ENCODE results near the gene SERPINA3.

Gene SERPINA3

GRCh38 chr14:94588311-94588710, 23.9 kb upstream of the SERPINA3 start:
- Histone ChIP-seq H3K79me2 (ENCODE audit: insufficient read depth, low read length) (no peaks in the 10 kb centered on the region), H3K4me3 (ENCODE audit: low read length, poor library complexity, severe bottlenecking) (no peak overlapping the region), H3K9me3 (ENCODE audit: insufficient read depth, low read depth, low read length) (no peaks in the 10 kb centered on the region; the same call in 1 of the 2 replicates), H3K27me3 (ENCODE audit: insufficient read depth, low read length, poor library complexity, severe bottlenecking) (no peaks in the 10 kb centered on the region), H3K9me2 (replicated peaks; ENCODE audit: low read depth, low read length) (no peaks in the 10 kb centered on the region), H3K4me1 (ENCODE audit: insufficient read depth, low read length, poor library complexity, severe bottlenecking) (no peaks in the 10 kb centered on the region), H3K36me3 (ENCODE audit: insufficient read depth, low read length) (no peaks in the 10 kb centered on the region), H3K4me2 (ENCODE audit: low read depth, low read length, poor library complexity, severe bottlenecking) (no peak overlapping the region), H3K9ac (ENCODE audit: low read depth, low read length, poor library complexity, severe bottlenecking) (no peak overlapping the region), H2AFZ (ENCODE audit: low read length) (no peak overlapping the region), H4K20me1 (ENCODE audit: insufficient read depth, low read length, poor library complexity, severe bottlenecking) (no peaks in the 10 kb centered on the region), H3F3A (ENCODE audit: low read depth) (no peaks in the 10 kb centered on the region)
- TF ChIP-seq EZH2phosphoT487 (IDR thresholded peaks at IDR 0.05; ENCODE audit: borderline replicate concordance) (no peak), CTCF (conservative IDR thresholded peaks at IDR 0.05; ENCODE audit: low read length) (no peak)

DNA sequence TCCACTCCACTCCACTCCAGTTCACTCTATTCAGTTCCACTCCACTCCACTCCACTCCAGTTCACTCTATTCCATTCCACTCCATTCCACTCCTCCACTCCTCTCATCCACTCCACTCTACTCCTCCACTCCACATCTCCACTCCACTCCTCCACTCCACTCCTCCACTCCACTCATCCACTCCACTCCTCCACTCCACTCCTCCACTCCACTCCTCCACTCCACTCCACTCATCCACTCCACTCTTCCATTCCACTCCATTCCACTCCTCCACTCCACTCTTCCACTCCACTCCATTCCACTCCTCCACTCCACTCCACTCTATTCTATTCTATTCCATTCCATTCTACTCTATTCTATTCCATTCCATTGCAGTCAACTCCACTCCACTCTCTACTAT, 21.1 kb upstream of the SERPINA3 start:
- Histone ChIP-seq H3K9me2 (replicated peaks; ENCODE audit: low read depth, low read length) (no peaks in the 10 kb centered on the region), H3K4me3 (ENCODE audit: low read length, poor library complexity, severe bottlenecking) (no peak overlapping the region), H3K9ac (ENCODE audit: low read depth, low read length, poor library complexity, severe bottlenecking) (no peak overlapping the region), H3K27me3 (ENCODE audit: insufficient read depth, low read length, poor library complexity, severe bottlenecking) (no peaks in the 10 kb centered on the region), H3K9me3 (ENCODE audit: insufficient read depth, low read depth, low read length) (peaks cover 2% of the 10 kb centered on the region; the same call in 1 of the 2 replicates), H2AFZ (ENCODE audit: low read length) (no peak overlapping the region), H3K79me2 (ENCODE audit: insufficient read depth, low read length) (no peaks in the 10 kb centered on the region), H3F3A (ENCODE audit: low read depth) (no peaks in the 10 kb centered on the region), H4K20me1 (ENCODE audit: insufficient read depth, low read length, poor library complexity, severe bottlenecking) (no peaks in the 10 kb centered on the region), H3K36me3 (ENCODE audit: insufficient read depth, low read length) (no peaks in the 10 kb centered on the region), H3K4me2 (ENCODE audit: low read depth, low read length, poor library complexity, severe bottlenecking) (no peak overlapping the region), H3K4me1 (ENCODE audit: insufficient read depth, low read length, poor library complexity, severe bottlenecking) (no peaks in the 10 kb centered on the region)
- TF ChIP-seq EZH2phosphoT487 (IDR thresholded peaks at IDR 0.05; ENCODE audit: borderline replicate concordance) (no peak), CTCF (conservative IDR thresholded peaks at IDR 0.05; ENCODE audit: low read length) (no peak)

- no peak overlapping the region for H2AFZ ChIP-seq (ENCODE audit: low read length)
- no peaks in the 10 kb centered on the region for H3K79me2 ChIP-seq (ENCODE audit: insufficient read depth, low read length)
- no peak overlapping the region for H3K4me2 ChIP-seq (ENCODE audit: low read depth, low read length, poor library complexity, severe bottlenecking)
These were observed 20.3 kb upstream of the SERPINA3 start for GRCh38 chr14:94591871-94592270.

More at GRCh38 chr14:94591871-94592270, 20.3 kb upstream of the SERPINA3 start:
- Histone ChIP-seq H3K27me3 (ENCODE audit: insufficient read depth, low read length, poor library complexity, severe bottlenecking) (no peaks in the 10 kb centered on the region), H3K36me3 (ENCODE audit: insufficient read depth, low read length) (no peaks in the 10 kb centered on the region), H3K9me2 (replicated peaks; ENCODE audit: low read depth, low read length) (no peaks in the 10 kb centered on the region), H3K9me3 (ENCODE audit: insufficient read depth, low read depth, low read length) (peaks cover 2% of the 10 kb centered on the region; the same call in 1 of the 2 replicates), H4K20me1 (ENCODE audit: insufficient read depth, low read length, poor library complexity, severe bottlenecking) (no peaks in the 10 kb centered on the region), H3K9ac (ENCODE audit: low read depth, low read length, poor library complexity, severe bottlenecking) (no peak overlapping the region), H3K4me1 (ENCODE audit: insufficient read depth, low read length, poor library complexity, severe bottlenecking) (no peaks in the 10 kb centered on the region), H3K4me3 (ENCODE audit: low read length, poor library complexity, severe bottlenecking) (no peak overlapping the region), H3F3A (ENCODE audit: low read depth) (no peaks in the 10 kb centered on the region)
- TF ChIP-seq CTCF (conservative IDR thresholded peaks at IDR 0.05; ENCODE audit: low read length) (no peak), EZH2phosphoT487 (IDR thresholded peaks at IDR 0.05; ENCODE audit: borderline replicate concordance) (no peak)
